ENCODE measurements around the gene MICU2. TPM values are rescaled to one million over a fixed set of nuclear protein-coding genes. Genes with fewer than 3 reads are reported as not detected.

The MICU2 gene
- total and polyA plus RNA-seq, 2 experiments from 2014 or later, result 51.0 to 122 TPM

GRCh38 chr13:21466527-21466926 lies 137.4 kb downstream of the MICU2 start:
- Histone ChIP-seq H3K9me2 (ENCODE audit: insufficient read depth) (no peaks in the 10 kb centered on the region), H3F3A (replicated peaks; ENCODE audit: low read depth) (peaks cover 4% of the 10 kb centered on the region; the same call in 1 of the 2 replicates), H3K4me1 (ENCODE audit: insufficient read depth) (peaks cover 19% of the 10 kb centered on the region), H4K20me1 (replicated peaks; ENCODE audit: insufficient read depth) (no peaks in the 10 kb centered on the region), H3K27ac (ENCODE audit: low read depth) (peak overlapping the region; percentile 30; the same call in 1 of the 2 replicates), H3K27me3 (ENCODE audit: insufficient read depth) (no peaks in the 10 kb centered on the region), H3K36me3 (ENCODE audit: insufficient read depth) (no peaks in the 10 kb centered on the region), H3K79me2 (replicated peaks; ENCODE audit: insufficient read depth) (no peaks in the 10 kb centered on the region), H3K4me3 (no peak overlapping the region), H2AFZ (peak overlapping the region; percentile 100), H3K4me2 (no peak overlapping the region)
- peaks cover 3% of the 10 kb centered on the region; the same call in 2 of the 3 replicates for H3K9me3 Mint-ChIP-seq
- H3K27ac Mint-ChIP-seq, result no peak overlapping the region
- DNase-seq (ENCODE audit: low spot score) (no peak), ATAC-seq (peak; percentile 52; the same call in 2 of the 3 replicates)
- no peaks in the 10 kb centered on the region for H3K36me3 Mint-ChIP-seq (ENCODE audit: low read depth)
- TF ChIP-seq JUNB (IDR thresholded peaks at IDR 0.05; ENCODE audit: unreplicated experiment) (no peak), STAT1 (IDR thresholded peaks at IDR 0.05; ENCODE audit: unreplicated experiment) (no peak), NANOG (IDR thresholded peaks at IDR 0.05; ENCODE audit: borderline replicate concordance) (no peak), EZH2 (IDR thresholded peaks at IDR 0.05; ENCODE audit: low read depth, unreplicated experiment) (no peak), ZNF331 (CRISPR knock-in tag; IDR thresholded peaks at IDR 0.05; ENCODE audit: low read depth) (no peak), ETS1 (IDR thresholded peaks at IDR 0.05) (no peak), POLR2AphosphoS5 (IDR thresholded peaks at IDR 0.05; ENCODE audit: low read depth) (no peak), EZH2phosphoT487 (IDR thresholded peaks at IDR 0.05; ENCODE audit: unreplicated experiment) (no peak), ZNF114 (CRISPR knock-in tag; IDR thresholded peaks at IDR 0.05) (no peak)
- TF ChIP-seq, protein P1, sequence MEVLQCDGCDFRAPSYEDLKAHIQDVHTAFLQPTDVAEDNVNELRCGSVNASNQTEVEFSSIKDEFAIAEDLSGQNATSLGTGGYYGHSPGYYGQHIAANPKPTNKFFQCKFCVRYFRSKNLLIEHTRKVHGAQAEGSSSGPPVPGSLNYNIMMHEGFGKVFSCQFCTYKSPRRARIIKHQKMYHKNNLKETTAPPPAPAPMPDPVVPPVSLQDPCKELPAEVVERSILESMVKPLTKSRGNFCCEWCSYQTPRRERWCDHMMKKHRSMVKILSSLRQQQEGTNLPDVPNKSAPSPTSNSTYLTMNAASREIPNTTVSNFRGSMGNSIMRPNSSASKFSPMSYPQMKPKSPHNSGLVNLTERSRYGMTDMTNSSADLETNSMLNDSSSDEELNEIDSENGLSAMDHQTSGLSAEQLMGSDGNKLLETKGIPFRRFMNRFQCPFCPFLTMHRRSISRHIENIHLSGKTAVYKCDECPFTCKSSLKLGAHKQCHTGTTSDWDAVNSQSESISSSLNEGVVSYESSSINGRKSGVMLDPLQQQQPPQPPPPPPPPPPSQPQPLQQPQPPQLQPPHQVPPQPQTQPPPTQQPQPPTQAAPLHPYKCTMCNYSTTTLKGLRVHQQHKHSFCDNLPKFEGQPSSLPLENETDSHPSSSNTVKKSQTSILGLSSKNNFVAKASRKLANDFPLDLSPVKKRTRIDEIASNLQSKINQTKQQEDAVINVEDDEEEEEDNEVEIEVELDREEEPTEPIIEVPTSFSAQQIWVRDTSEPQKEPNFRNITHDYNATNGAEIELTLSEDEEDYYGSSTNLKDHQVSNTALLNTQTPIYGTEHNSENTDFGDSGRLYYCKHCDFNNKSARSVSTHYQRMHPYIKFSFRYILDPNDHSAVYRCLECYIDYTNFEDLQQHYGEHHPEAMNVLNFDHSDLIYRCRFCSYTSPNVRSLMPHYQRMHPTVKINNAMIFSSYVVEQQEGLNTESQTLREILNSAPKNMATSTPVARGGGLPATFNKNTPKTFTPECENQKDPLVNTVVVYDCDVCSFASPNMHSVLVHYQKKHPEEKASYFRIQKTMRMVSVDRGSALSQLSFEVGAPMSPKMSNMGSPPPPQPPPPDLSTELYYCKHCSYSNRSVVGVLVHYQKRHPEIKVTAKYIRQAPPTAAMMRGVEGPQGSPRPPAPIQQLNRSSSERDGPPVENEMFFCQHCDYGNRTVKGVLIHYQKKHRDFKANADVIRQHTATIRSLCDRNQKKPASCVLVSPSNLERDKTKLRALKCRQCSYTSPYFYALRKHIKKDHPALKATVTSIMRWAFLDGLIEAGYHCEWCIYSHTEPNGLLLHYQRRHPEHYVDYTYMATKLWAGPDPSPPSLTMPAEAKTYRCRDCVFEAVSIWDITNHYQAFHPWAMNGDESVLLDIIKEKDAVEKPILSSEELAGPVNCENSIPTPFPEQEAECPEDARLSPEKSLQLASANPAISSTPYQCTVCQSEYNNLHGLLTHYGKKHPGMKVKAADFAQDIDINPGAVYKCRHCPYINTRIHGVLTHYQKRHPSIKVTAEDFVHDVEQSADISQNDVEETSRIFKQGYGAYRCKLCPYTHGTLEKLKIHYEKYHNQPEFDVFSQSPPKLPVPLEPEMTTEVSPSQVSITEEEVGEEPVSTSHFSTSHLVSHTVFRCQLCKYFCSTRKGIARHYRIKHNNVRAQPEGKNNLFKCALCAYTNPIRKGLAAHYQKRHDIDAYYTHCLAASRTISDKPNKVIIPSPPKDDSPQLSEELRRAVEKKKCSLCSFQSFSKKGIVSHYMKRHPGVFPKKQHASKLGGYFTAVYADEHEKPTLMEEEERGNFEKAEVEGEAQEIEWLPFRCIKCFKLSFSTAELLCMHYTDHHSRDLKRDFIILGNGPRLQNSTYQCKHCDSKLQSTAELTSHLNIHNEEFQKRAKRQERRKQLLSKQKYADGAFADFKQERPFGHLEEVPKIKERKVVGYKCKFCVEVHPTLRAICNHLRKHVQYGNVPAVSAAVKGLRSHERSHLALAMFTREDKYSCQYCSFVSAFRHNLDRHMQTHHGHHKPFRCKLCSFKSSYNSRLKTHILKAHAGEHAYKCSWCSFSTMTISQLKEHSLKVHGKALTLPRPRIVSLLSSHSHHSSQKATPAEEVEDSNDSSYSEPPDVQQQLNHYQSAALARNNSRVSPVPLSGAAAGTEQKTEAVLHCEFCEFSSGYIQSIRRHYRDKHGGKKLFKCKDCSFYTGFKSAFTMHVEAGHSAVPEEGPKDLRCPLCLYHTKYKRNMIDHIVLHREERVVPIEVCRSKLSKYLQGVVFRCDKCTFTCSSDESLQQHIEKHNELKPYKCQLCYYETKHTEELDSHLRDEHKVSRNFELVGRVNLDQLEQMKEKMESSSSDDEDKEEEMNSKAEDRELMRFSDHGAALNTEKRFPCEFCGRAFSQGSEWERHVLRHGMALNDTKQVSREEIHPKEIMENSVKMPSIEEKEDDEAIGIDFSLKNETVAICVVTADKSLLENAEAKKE (CRISPR knock-in tag; IDR thresholded peaks at IDR 0.05), result no peak
- TF ChIP-seq, protein P2, sequence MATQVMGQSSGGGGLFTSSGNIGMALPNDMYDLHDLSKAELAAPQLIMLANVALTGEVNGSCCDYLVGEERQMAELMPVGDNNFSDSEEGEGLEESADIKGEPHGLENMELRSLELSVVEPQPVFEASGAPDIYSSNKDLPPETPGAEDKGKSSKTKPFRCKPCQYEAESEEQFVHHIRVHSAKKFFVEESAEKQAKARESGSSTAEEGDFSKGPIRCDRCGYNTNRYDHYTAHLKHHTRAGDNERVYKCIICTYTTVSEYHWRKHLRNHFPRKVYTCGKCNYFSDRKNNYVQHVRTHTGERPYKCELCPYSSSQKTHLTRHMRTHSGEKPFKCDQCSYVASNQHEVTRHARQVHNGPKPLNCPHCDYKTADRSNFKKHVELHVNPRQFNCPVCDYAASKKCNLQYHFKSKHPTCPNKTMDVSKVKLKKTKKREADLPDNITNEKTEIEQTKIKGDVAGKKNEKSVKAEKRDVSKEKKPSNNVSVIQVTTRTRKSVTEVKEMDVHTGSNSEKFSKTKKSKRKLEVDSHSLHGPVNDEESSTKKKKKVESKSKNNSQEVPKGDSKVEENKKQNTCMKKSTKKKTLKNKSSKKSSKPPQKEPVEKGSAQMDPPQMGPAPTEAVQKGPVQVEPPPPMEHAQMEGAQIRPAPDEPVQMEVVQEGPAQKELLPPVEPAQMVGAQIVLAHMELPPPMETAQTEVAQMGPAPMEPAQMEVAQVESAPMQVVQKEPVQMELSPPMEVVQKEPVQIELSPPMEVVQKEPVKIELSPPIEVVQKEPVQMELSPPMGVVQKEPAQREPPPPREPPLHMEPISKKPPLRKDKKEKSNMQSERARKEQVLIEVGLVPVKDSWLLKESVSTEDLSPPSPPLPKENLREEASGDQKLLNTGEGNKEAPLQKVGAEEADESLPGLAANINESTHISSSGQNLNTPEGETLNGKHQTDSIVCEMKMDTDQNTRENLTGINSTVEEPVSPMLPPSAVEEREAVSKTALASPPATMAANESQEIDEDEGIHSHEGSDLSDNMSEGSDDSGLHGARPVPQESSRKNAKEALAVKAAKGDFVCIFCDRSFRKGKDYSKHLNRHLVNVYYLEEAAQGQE (IDR thresholded peaks at IDR 0.05; ENCODE audit: unreplicated experiment), result no peak
- H3K4me3 Mint-ChIP-seq, result no peak overlapping the region
- no peaks in the 10 kb centered on the region for H3K27me3 Mint-ChIP-seq (ENCODE audit: insufficient read depth, low read depth, poor library complexity)
- H3K4me1 Mint-ChIP-seq, result peaks cover 18% of the 10 kb centered on the region

All from GM23338 (cell line).